ENCODE results near the gene NIM1K. TPM values are rescaled to one million over a fixed set of nuclear protein-coding genes. Genes with fewer than 3 reads are reported as not detected.
A peak's percentile ranks its signal among the peaks of the same experiment; 100 is the strongest.

The NIM1K gene
- total RNA-seq, 1 experiment from 2014 or later: 0.07 TPM

DNA sequence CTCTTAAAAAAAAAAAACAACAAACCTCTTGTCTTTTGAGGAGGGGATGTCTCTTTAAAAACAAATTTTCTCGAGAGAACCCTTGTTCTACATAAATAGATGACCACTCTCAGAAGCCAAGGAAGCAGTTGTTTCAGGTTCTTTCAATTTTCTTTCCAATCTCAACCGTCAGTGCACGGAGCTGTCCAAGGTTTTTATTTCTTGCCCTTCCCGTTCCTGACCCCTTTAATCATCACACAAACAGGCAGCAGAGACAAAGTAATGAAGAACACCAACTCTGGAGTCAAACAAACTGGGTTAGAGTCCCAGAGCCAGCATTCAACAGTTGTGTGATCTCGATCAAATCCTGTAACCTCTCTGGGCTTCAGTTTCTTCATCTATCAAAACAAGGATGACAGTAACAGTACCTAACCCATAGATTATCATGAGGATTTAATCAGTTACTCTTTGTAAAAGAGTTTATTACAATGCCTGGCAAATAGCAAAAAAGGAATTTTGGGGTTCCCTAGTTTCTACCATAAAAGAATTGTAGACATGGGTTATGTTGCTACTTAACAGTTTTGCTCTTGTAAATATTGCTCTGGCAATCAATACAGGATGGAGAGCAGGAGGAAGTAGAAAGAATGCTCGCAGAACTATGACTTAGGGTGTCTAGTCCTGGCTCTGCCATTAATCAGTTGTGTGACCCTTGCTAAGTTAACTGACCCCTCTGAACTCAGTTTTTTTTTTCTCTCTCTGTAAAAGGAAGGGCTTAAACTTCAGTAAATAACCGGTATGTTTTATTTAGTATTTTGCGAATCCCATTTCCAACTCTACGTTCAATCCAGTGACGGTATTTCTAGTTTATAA lies 1.0 kb upstream of the NIM1K start (continued):
- no peak for TF ChIP-seq SMAD3 (CRISPR knock-in tag; IDR thresholded peaks at IDR 0.05; ENCODE audit: borderline replicate concordance)
- TF ChIP-seq, protein P1, sequence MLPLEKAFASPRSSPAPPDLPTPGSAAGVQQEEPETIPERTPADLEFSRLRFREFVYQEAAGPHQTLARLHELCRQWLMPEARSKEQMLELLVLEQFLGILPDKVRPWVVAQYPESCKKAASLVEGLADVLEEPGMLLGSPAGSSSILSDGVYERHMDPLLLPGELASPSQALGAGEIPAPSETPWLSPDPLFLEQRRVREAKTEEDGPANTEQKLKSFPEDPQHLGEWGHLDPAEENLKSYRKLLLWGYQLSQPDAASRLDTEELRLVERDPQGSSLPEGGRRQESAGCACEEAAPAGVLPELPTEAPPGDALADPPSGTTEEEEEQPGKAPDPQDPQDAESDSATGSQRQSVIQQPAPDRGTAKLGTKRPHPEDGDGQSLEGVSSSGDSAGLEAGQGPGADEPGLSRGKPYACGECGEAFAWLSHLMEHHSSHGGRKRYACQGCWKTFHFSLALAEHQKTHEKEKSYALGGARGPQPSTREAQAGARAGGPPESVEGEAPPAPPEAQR (CRISPR knock-in tag; IDR thresholded peaks at IDR 0.05): no peak

DNA sequence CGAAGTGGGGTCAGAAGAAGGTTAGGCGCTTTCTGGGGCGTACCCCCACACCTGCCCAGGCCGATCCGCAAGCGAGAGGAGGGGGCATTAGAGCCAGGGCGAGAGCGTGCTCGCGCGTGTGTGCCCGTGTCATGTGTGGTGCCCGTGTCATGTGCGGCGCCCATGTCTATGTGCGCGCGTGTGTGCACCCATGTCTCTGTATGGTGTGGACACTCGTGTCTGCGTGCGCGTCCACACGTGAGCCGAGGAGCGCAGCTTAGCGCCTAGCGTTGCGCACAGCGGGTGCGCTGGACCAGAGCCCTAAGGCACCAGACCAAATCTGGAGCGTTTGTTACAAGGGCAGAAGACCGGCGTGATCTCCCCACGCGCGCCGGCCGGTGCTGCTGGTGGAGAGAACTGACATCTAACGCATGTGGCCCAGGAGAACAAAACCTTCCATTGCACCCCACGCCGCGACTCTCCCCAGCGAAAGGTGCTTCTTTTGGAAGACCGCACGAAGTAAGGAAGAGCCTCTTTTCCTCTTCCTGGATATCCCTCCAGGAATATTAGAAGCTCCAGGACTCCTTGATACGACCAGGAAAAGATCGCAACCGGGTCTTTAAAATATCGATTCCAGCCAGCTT lies 644 bp downstream of the NIM1K start:
- ChIA-PET CTCF (interaction anchor here (1.2 to 3.0 kb wide), 5 partner anchors 72 to 291 kb away, joined by 3 to 15 read pairs (median 5); partner anchors contain the start of genes TMEM267 and ZNF131), POLR2A (interaction anchor here (0.6 to 1.1 kb wide), 2 partner anchors 71 to 72 kb away, joined by 3 to 5 read pairs; partner anchors contain the start of gene ZNF131)
- DNase-seq (ENCODE audit: low spot score) (no peak), ATAC-seq (peak; percentile 13)
- Mint-ChIP-seq H3K9me3 (0 out of 2 replicates have a peak, but pooled peaks cover 8% of the 10 kb centered on the region), H3K27me3 (ENCODE audit: low read depth) (peaks cover 54% of the 10 kb centered on the region), H3K36me3 (no peaks in the 10 kb centered on the region), H3K27ac (no peak overlapping the region), H3K4me1 (peaks cover 27% of the 10 kb centered on the region), H3K4me3 (peak overlapping the region; percentile 79)
- TF ChIP-seq FOXK1 (CRISPR knock-in tag; IDR thresholded peaks at IDR 0.05) (0 out of 2 replicates have a peak, but pooled peaks have one; percentile 20), FOXP1 (CRISPR knock-in tag; IDR thresholded peaks at IDR 0.05; ENCODE audit: borderline replicate concordance) (peak; percentile 25; the same call in 1 of the 2 replicates), ZNF281 (CRISPR knock-in tag; IDR thresholded peaks at IDR 0.05) (no peak), GABPB1 (CRISPR knock-in tag; IDR thresholded peaks at IDR 0.05) (no peak)

GRCh38 chr5:43193181-43193893 lies 1.3 kb downstream of the NIM1K start:
- peak overlapping the region; percentile 79 for H3K4me3 Mint-ChIP-seq
- POLR2A ChIA-PET: interaction anchor here (0.6 kb wide), 1 partner anchor 72 kb away, joined by 3 read pairs; the partner anchor contains the start of gene ZNF131
- 0 out of 2 replicates have a peak, but pooled peaks cover 2% of the 10 kb centered on the region for H3K9me3 Mint-ChIP-seq
- no peak for TF ChIP-seq GTF2I (CRISPR knock-in tag; conservative IDR thresholded peaks at IDR 0.05)
- peaks cover 23% of the 10 kb centered on the region for H3K4me1 Mint-ChIP-seq
- no peak overlapping the region for H3K27ac Mint-ChIP-seq
- ATAC-seq (peak; percentile 14), DNase-seq (ENCODE audit: low spot score) (no peak)
- no peaks in the 10 kb centered on the region for H3K36me3 Mint-ChIP-seq
- CTCF ChIA-PET: interaction anchor here (0.6 to 3.0 kb wide), 7 partner anchors 13 to 285 kb away, joined by 3 to 15 read pairs (median 4); partner anchors contain the start of gene ZNF131
- H3K27me3 Mint-ChIP-seq (ENCODE audit: low read depth): peaks cover 49% of the 10 kb centered on the region

DNA sequence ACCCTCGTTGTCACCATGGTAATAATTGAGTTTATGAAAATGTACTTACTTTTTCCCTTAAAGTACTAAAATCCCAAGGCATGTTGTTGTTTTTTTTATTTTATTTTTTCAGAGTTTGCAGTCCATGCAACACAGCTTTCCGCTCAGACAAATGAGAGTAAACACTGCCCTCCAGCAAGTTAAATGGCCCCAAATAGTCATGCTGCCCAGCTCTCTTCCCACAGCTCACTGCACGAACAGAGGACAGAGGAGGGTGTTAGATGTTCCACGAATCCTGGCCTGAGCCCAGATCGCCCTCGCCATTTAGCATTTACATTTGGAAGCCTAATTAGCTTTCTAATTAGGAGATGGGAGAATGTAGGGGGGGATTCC lies 1.9 kb downstream of the NIM1K start:
- DNase-seq (ENCODE audit: low spot score) (no peak), ATAC-seq (peak; percentile 25)
- Mint-ChIP-seq H3K4me3 (peak overlapping the region; percentile 79), H3K27ac (no peak overlapping the region), H3K9me3 (no peaks in the 10 kb centered on the region), H3K27me3 (ENCODE audit: low read depth) (peaks cover 48% of the 10 kb centered on the region), H3K36me3 (no peaks in the 10 kb centered on the region), H3K4me1 (peaks cover 23% of the 10 kb centered on the region)
- ChIA-PET CTCF (interaction anchor here (0.6 to 3.0 kb wide), 7 partner anchors 14 to 285 kb away, joined by 3 to 15 read pairs (median 4); partner anchors contain the start of gene ZNF131), POLR2A (no interaction called here)
- no peak for TF ChIP-seq NR3C1 (CRISPR knock-in tag; conservative IDR thresholded peaks at IDR 0.05; ENCODE audit: low read depth)
- TF ChIP-seq, protein P2, sequence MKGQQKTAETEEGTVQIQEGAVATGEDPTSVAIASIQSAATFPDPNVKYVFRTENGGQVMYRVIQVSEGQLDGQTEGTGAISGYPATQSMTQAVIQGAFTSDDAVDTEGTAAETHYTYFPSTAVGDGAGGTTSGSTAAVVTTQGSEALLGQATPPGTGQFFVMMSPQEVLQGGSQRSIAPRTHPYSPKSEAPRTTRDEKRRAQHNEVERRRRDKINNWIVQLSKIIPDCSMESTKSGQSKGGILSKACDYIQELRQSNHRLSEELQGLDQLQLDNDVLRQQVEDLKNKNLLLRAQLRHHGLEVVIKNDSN (CRISPR knock-in tag; IDR thresholded peaks at IDR 0.05): no peak
- 0 out of 2 replicates have a peak, but pooled peaks have one; percentile 24 for TF ChIP-seq SP1 (CRISPR knock-in tag; conservative IDR thresholded peaks at IDR 0.05)
- no peak for TF ChIP-seq ZNF281 (CRISPR knock-in tag; IDR thresholded peaks at IDR 0.05)
- TF ChIP-seq GABPB1 (CRISPR knock-in tag; IDR thresholded peaks at IDR 0.05): no peak
- TF ChIP-seq, protein P3, sequence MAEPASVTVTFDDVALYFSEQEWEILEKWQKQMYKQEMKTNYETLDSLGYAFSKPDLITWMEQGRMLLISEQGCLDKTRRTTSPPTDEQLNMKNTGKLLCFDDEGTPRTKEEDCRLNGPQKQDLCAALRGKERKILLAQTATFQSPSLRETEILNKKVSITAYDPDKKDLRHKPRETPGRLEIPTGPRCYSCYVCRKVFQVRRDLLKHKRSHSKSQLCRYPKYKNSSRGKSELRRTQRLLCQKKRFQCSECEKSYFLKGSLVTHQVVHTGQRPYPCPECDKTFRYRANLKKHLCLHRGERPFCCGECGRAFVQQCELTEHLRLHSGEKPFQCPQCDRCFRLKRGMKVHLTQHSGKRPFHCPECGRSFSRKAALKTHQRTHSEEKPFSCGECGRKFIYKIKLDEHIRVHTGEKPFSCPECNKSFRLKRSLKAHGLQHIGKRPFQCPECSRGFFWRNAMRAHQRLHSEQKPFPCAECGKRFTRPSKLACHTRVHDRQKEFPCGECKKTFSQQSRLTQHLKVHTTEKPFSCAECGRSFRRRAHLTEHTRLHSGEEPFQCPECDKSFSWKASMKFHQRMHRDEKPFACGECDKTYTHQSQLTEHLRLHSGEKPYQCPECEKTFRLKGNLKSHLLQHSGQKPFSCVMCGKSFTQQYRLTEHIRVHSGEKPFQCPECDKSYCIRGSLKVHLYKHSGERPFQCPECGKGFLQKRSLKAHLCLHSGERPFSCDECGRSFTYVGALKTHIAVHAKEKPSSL (CRISPR knock-in tag; conservative IDR thresholded peaks at IDR 0.05): no peak
- no peak for TF ChIP-seq IRF2 (CRISPR knock-in tag; IDR thresholded peaks at IDR 0.05; ENCODE audit: borderline replicate concordance, low read depth)
